MM.1S (cell line): ENCODE results near the gene ITPR1.

Experiments used
- EZH2 ChIP-seq: fragments of 300-600 bp; sonication (generic); optimal IDR thresholded peaks from 2 replicates; pipeline ENCODE3; 2017; ENCODE audit warnings: low read depth, mild to moderate bottlenecking, antibody characterized with exemption, low read length, mixed read lengths
- EZH2phosphoT487 ChIP-seq: fragments of 300-600 bp; sonication (generic); IDR thresholded peaks from 2 replicates; pipeline ENCODE4 v1.6.1; 2018; ENCODE audit warnings: antibody characterized with exemption, low read length
- TF ChIP-seq, protein P1 (sequence below): fragments of 300-600 bp; sonication (generic); IDR thresholded peaks from 2 replicates; pipeline ENCODE4 v1.5.1; 2016; ENCODE audit warnings: antibody characterized with exemption, low read length, mixed read lengths

DNA sequence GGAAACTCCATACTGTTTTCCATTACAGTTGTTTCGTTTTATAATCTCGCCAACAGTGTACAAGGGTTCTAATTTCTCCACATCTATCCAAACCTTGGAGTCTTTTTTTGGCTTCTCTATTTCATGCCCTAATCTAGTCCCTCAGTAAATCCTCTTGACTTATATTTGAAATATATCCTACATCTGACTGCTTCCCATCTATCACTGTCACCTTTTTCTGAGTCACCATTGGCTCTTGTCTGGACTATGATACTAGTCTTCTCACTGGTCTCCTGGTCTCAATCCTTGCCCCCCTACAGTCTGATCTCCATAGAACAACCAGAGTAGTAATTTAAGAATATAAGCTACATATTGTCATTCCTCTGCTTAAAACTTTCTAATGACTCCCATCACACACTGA, 80.0 kb downstream of the ITPR1 start:
- TF ChIP-seq, protein P1, sequence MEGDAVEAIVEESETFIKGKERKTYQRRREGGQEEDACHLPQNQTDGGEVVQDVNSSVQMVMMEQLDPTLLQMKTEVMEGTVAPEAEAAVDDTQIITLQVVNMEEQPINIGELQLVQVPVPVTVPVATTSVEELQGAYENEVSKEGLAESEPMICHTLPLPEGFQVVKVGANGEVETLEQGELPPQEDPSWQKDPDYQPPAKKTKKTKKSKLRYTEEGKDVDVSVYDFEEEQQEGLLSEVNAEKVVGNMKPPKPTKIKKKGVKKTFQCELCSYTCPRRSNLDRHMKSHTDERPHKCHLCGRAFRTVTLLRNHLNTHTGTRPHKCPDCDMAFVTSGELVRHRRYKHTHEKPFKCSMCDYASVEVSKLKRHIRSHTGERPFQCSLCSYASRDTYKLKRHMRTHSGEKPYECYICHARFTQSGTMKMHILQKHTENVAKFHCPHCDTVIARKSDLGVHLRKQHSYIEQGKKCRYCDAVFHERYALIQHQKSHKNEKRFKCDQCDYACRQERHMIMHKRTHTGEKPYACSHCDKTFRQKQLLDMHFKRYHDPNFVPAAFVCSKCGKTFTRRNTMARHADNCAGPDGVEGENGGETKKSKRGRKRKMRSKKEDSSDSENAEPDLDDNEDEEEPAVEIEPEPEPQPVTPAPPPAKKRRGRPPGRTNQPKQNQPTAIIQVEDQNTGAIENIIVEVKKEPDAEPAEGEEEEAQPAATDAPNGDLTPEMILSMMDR, result no peak
- TF ChIP-seq EZH2 (no peak), EZH2phosphoT487 (no peak)
